Adipose tissue (tissue), 3 donors: ENCODE data around the gene ARID1A. TPM values are rescaled to one million over a fixed set of nuclear protein-coding genes. Genes with fewer than 3 reads are reported as not detected.
"Not testable (repeated sequence)": the region's sequence is repeated elsewhere in the genome, so short reads cannot be mapped to it uniquely, and the experiment has no call there.

ENCODE experiments used
- H3K27ac ChIP-seq: one replicate; pipeline ENCODE4 v1.5.1; 2013; ENCODE audit warnings: low read depth, low read length
- WGBS, 3 donors: extraction: QIAGEN DNeasy Blood & Tissue Kit; methylation state at CpG; one replicate each; pipeline ENCODE4 v1.1.7; 2013; 5-methylcytosine and 5-hydroxymethylcytosine counted together
- polyA plus RNA-seq, 3 donors: library from polyadenylated mRNA; stranded (reverse); fragments of 200-250 nt; gene quantifications; one replicate each; pipeline ENCODE4 v1.2.3, GENCODE V29; 2013
- donor health status: healthy with polysubstance abuse.
- donor health status: Bipolar disorder and iron deficiency.
- donor health status: healthy.

ARID1A gene
- polyA plus RNA-seq, 3 donors: 12.2 to 22.8 (median 18.1) TPM

DNA sequence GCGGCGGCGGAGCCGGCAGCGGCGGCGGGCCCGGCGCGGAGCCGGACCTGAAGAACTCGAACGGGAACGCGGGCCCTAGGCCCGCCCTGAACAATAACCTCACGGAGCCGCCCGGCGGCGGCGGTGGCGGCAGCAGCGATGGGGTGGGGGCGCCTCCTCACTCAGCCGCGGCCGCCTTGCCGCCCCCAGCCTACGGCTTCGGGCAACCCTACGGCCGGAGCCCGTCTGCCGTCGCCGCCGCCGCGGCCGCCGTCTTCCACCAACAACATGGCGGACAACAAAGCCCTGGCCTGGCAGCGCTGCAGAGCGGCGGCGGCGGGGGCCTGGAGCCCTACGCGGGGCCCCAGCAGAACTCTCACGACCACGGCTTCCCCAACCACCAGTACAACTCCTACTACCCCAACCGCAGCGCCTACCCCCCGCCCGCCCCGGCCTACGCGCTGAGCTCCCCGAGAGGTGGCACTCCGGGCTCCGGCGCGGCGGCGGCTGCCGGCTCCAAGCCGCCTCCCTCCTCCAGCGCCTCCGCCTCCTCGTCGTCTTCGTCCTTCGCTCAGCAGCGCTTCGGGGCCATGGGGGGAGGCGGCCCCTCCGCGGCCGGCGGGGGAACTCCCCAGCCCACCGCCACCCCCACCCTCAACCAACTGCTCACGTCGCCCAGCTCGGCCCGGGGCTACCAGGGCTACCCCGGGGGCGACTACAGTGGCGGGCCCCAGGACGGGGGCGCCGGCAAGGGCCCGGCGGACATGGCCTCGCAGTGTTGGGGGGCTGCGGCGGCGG is 1.0 kb downstream of the ARID1A start:
- WGBS, 3 donors: 0 to 1% (median 0%) methylated on average over 44 to 98 of the region's 98 CpGs
- H3K27ac ChIP-seq: peak overlapping the region; percentile 96

DNA sequence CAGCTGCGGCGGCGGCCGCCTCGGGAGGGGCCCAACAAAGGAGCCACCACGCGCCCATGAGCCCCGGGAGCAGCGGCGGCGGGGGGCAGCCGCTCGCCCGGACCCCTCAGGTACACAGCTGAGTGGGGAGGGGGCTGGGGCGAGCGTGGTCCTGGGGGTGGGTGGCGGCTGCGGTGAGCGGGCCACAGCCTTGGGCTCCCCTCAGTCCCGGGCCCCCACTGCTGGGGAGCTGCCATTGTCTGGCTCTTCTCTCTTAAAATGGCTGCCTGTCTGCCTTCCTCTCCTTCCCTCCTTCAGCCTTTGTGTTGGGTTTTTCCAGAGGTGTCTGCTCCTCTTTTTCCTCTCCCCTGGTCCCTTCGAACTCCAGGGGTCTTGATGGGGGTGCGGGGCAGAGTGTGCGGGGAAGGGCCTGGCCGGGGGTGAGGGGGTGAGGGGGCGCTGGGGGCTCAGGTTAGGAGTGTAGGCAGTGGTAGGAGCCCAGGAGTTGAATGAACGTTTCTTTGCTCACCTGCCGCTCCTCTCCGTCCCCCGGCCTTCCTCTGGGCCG is 1.7 kb downstream of the ARID1A start:
- no peak overlapping the region for H3K27ac ChIP-seq
- 0% methylated on average over 27 to 30 of the region's 30 CpGs for WGBS, 3 donors

DNA sequence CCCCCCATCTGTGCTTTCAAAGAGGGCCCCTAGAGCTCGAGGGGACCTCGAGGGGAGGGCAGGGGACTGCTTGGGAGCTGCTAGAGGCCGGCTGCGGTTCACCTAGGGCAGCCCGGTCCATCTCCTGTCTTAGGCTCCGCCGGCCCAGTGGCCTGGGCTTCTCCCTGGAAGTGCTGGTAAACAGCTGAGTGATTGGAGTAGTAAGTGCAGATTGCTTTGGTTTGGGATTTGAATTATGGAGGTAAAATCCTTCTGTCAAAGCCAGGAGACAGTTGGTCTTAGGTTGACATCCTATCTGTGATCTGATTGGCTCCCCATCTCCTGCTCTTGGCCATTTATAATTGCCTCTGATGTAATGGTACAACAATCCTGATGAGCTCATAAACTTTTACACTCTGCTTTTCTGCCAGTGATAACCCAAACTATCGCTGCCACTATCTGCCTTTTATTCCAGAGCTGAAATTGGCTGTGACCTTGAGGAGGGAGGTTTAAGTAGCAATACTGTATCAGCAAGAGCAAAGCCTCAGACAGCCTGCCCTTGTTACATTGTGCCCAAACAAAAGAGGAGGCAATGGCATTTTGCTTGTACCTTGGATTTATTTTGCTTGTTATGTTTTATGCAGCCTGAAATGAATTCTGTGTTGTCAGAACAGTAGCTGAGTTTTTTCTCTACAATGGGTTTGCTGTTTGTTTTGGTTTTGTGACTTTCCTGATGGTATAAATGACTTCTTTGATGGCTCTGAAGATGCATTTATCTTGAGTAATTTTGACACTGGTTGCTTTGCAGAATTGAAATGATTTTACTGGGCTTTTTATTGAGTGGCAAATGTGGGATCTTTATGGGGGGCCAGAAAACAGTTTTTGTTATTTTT is 2.4 kb downstream of the ARID1A start:
- no peak overlapping the region for H3K27ac ChIP-seq
- 0% methylated on average over 8 of the region's 8 CpGs for WGBS, 3 donors

DNA sequence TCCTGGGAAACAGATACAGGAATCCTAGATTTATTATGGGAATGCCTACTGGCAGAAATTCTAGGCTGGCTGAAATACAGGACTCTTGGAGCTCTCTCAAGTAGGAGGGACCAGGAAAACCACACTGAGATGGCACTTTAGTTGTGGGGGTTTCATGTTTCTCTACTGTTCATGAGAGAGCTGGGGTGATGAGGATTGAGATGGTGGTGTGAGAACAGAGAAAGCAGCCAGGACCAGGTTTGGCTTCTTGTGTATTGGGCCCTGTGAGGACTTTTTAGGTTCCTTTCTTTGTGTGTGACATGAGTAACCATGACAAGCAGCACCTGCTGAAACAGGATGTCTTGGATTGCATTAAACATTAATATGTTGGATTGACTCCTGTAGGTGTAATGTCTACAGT is 4.9 kb downstream of the ARID1A start:
- no peak overlapping the region for H3K27ac ChIP-seq

DNA sequence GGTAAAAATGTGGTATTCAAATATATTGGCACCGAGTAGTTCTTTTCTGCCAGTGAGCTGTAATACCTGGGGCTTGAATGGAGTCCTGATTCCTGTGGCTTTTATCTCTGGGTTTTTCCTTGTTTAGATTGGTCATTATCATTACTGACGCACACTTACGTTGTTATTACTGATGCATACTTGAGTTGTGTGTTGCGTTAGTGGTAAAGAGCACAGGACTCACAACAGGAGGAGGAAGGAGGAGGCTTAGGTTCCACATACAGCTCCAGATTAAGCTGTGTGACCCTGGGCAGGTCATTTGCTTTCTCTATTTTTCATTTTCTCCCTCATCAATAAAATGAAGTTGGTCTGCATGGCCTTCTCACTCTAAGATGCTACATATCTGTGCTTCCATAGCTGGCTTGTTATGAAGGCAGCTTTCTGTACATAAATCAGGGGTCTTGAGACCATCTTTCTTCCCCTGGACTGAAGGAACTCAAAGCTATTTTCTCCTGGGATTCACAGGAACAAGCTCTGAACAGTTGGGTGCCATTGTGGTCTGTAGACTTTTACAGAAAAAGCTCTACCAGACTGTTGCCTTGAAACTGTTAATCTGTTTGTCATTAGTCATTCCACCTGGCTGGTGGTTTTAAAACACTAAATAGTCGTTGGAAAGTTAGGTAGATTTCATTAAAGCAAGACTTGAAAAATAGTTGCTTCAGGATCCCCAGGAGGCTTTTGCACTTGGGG is 5.6 kb downstream of the ARID1A start:
- WGBS, 3 donors: 41 to 63% (median 58%) methylated on average over 5 of the region's 5 CpGs
- no peak overlapping the region for H3K27ac ChIP-seq

DNA sequence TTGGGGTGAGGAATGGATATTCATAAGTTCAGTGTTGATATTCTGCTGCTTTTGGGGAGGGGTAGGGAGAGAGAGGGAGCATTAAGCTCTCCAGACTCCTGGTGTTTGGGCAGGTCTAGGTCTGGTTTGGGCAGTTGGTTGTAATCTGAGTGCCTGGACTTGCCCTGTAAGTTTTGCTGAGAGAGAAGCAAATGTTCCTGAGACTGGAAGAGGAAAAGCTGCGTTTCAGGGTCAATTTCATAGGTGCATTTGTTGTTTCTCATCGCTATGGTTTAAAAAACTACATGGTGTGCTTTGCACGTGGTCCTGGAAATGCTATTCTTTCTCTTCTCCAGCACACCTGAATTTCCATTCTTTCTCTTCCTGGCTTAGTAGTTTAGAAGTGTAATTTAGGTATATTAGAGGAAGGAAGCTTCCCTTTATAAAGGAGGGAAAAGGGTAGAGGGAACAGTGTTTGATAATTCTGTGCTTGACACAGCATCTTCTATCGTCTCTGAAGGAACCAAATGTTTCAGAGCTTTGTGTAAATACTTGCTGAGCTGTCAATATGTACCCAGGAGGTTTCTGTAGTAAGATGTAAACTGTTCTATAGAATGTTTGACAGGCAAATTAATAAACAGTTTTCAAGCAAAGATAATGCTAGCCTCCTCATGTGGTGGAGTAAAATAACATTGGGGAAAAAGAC is 6.3 kb downstream of the ARID1A start:
- 8 to 28% (median 21%) methylated on average over 4 of the region's 4 CpGs for WGBS, 3 donors
- no peak overlapping the region for H3K27ac ChIP-seq

DNA sequence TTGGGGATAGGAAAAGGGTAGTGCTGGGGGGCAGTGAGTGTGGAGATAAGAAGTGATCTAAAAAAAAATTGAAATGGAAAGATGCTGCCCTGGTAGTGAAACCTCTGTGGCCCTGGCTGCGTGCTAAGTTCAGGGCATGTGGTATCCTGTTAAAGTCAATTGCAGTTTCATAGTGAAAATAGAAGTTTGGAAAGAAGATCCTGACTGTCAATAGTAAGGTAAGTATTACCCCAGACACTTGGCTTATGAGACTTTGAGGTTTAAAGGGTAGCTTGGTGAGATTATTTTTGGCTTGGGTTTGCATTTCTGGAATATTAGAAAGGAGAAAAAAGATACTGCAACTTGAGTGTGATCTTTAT is 6.8 kb downstream of the ARID1A start:
- H3K27ac ChIP-seq: no peak overlapping the region
- WGBS, 3 donors: 41 to 57% (median 42%) methylated on average over 1 of the region's 1 CpG

DNA sequence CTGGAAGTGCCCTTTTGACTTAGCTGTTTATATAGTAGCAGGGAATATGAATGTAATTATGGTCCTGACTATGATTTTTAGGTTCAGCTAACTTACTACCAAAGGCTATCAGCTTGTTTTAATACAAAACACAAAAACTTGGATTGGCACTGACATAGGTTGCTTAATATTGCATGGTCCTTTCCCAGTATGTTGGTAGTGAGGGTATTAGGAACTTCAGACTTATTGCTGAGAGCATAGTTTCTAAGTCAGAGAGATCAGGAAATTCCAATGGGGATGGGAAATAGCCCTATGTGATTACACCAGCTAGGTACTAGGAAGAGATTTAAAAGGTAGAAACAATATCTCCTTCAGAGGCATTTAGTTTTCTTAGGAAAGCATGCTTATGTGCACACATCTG is 7.7 kb downstream of the ARID1A start:
- no peak overlapping the region for H3K27ac ChIP-seq

DNA sequence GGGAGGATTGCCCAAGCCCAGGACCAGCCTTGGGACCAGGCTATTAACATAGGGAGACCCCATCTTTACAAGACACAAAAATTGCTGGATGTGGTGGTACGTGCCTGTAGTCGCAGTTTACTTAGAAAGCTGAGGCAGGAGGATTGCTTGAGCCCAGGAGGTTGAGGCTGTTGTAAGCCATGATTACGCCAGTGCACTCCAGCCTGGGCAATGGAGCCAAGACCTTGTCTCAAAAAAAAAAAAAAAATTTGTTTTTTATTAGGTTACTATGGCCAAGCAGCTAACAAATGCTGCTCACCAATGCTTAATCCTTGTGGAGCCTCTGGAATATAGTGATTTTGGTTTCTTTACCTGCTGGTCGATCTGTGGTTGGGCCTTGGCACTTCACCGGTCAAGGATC is 8.8 kb downstream of the ARID1A start:
- WGBS, 3 donors: 83 to 94% (median 85%) methylated on average over 5 of the region's 5 CpGs
- H3K27ac ChIP-seq: no peak overlapping the region

DNA sequence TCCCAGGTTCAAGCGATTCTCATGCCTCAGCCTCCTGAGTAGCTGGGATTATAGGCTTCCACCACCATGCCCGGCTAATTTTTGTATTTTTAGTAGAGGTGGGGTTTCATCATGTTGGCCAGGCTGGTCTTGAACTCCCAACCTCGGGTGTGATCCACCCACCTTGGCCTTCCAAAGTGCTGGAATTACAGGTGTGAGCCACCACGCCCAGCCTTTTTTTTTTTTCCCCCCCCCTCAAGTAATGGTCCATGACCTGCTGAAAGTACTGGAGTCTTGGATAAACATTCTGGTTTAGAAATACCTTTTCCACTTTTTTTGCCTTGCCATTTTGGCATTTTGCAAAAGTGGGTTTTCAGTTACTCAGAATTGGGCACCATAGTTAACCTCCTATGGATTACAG is 9.4 kb downstream of the ARID1A start:
- H3K27ac ChIP-seq: not testable (repeated sequence)
- WGBS, 3 donors: 80 to 90% (median 84%) methylated on average over 4 of the region's 4 CpGs

DNA sequence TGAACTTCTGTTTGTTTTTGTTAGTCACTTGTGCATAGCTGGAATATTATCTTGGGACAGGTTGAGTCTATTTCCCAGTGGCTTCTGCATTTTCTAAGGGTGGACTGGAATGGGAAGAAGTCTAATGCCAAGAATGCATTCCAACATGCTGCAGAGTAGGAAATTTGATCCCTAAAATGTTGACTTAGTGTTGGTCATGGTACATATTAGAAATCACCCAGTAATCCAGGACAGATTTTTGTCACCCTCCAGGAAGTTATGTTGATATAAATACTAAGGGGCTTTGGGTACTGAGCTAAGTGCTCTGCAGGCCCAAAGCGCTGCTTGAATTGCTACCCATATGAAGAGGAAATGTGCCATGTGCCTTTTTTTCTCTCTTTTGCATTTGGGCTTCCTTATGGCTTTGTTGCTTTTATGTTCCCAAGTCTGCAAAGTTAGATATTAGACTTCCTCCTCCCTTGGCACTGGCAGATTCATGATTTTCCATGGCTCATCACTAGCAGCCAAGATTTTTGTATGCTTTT is 10.0 kb downstream of the ARID1A start:
- H3K27ac ChIP-seq: peak overlapping the region; percentile 15
- 33 to 78% (median 47%) methylated on average over 1 of the region's 1 CpG for WGBS, 3 donors

DNA sequence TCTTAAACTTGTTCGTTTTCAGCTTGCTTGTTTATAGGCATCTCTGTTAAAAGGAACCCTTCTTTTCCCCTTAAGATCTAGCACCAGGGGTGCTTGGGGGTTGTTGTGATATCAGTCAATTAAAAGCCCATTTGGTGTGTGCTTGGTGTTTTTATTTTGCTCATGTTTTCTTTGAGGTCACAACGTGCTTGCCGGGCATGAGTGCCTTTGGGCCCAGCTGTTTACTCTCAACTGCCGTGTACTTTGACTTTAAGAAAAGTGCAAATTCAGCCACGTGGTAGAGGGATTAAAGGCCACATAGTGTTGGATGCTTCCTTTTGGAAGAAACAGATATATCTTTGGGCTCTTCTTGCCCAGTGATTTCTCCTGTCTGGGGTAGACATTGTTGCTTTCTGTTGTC is 10.5 kb downstream of the ARID1A start:
- H3K27ac ChIP-seq: peak overlapping the region; percentile 15
- WGBS, 3 donors: 3 to 11% (median 11%) methylated on average over 5 of the region's 5 CpGs

DNA sequence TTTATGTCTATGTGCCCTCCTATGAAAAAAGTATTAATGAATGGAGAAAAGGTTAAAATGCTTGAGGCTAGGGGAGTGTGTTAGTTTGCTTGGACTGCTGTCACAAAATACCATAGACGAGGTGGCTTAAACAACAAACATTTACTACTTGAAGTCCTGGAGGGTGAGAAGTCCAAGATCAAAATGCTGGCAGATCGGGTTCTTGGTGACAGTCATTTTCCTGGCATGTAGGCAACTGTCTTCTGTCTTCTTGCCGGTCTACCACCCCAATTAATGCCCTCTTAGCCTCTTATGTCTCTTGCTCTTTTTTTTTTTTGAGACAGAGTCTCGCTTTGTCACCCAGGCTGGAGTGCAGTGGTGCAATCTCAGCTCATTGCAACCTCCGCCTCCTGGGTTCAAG is 15.0 kb downstream of the ARID1A start:
- H3K27ac ChIP-seq: no peak overlapping the region
- WGBS, 3 donors: 79 to 87% (median 84%) methylated on average over 5 of the region's 5 CpGs

DNA sequence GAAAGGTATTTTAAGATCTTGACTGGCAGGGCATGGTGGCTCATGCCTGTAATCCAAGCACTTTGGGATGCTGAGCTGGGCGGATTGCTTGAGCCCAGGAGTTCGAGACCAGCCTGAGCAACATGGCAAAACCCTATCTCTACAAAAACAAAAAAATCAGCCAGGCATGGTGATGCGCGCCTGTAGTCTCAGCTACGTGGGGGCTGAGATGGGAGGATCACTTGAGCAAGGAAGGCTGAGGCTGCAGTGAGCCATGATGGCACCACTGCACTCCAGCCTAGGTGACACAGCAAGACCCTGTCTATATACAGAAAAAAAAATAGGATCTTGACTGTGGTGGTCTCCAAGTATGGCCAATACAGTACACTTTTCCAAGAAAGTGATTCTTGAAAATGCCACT is 16.0 kb downstream of the ARID1A start:
- H3K27ac ChIP-seq: no peak overlapping the region
- WGBS, 3 donors: 94 to 96% (median 96%) methylated on average over 5 of the region's 5 CpGs

DNA sequence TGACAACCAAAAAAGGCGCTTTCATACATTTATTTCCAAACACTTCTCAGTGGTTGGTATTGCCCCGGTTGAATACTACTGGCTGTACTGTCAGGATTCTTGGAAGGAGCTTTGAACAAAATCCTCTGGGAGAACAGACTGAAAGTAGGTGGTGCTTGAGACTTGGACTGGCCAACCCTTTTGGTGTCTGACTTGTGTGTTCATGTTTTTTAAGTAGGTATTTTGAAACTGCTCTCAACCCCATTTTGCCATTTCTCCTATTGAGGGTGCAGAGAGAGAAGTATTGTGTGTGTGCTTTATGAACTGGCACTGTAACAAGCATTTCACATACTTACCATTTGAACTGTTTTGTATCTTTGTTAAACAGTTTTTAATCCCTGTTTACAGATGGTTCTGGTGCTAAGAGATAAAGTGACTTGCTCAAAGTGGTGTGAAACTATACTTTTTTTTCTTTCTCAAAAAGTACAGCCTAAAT is 21.2 kb downstream of the ARID1A start:
- WGBS, 3 donors: 40 to 53% (median 42%) methylated on average over 2 of the region's 2 CpGs
- no peak overlapping the region for H3K27ac ChIP-seq

DNA sequence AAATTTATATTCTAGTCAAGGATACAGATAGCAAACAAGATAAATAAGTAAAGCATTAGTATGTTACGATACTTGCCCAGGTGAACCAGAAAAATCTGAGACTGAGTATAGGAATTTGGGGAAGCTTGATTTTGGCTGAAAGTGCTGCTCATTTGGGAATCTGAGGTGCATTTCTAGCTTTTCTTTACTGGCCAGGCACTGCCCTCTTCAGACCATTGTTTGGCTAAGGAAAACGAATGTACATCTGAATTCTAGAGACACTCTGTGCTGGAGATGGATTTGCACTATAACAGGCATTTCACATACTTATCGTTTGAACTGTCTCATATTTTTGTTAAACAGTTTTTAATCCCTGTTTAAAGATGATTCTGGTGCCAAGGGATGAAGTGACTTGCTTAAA is 23.4 kb downstream of the ARID1A start:
- 23 to 59% (median 48%) methylated on average over 3 of the region's 3 CpGs for WGBS, 3 donors
- no peak overlapping the region for H3K27ac ChIP-seq

DNA sequence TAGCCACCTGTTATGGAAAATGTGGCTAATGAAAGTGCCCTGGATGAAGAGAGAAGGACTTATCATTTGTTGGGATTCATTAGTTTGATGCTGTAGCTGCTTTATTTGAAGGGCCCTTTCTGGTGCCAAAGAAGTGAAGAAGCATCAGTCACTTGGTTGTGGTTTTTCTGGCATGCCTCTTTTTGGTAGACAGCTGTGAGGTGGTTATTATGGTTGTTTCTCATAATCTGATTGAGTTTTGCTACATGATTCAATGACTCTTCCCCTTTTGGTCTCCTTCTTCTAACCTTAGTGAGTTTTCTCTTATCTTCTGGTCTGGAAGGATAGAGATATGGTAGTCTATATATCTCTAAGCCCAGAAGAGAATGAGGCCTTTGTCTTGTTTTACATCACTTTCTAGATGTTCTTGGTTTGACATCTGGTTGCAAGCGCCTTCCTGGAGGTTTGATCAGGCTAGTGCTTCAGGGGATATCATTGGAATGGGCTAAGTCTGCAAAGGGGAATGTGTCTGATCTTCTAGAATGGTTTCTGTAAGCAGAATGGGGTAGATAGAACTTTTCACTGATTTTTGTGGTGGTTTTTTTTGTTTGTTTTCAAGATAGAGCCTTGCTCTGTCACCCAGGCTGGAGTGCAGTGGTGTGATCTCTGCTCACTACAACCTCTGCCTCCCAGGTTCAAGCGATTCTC is 26.0 kb downstream of the ARID1A start:
- WGBS, 3 donors: 90 to 98% (median 95%) methylated on average over 2 of the region's 2 CpGs
- peak overlapping the region; percentile 9 for H3K27ac ChIP-seq
